GM19397 (cell line): Measurements from ENCODE around the gene FCN1.
"Not testable (repeated sequence)": the region's sequence is repeated elsewhere in the genome, so short reads cannot be mapped to it uniquely, and the experiment has no call there.

Experiments used
- ATAC-seq: cut with Tn5 transposase; IDR thresholded peaks from one replicate; pipeline ENCODE4 v1.9.1; 2021; ENCODE audit warnings: mild to moderate bottlenecking, moderate library complexity; ENCODE audit not compliant: unreplicated experiment

The FCN1 gene

DNA sequence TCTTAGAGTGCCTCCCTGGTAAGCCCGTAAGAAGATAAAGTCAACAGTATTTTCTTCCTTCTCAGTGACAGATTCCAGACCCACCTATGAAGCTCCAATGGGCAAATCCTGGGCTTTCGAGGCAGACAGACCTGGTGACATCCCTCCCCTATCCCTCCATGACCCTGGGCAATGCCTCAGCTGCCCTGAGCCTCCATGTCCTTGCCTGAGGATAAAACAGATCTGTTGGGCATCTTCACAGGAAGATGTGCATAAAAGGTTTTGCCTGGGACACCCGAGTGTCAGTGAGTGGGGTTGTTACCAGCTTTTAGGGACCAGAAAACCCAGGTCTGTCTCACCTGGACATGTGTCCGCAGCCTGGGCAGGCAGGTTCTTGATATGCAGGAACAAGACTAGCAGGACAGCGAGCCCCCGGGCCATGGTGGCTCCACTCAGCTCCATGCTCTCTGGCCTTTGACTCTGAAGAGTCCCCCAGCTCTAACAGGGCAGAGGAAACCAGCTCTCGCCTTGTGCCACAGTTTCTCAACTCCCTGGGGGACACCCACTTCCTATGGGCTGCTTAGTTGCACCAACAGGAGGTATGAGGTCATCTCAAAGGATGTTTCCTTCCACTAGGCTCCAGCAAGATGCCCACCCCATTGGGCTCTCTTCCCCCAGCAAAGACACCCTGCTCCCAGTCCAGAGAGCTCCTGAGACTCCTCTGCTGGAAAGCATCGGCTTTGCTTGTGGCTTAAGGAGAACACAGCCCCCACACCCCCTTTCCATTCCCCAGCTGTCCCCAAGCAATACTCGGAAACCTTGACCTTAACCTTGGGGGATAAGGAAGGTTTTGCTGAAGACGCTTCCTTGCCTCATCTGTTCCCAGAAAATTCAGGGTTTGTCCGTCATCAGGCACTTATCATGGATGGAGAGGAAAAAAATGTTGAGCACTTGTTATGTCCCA is at the start of gene FCN1:
TSS of gene FCN1 (minus strand) at position 482 of the 943 bp plus-strand sequence. CDS start at position 441, 41 bp downstream.
- ATAC-seq, result no peak

DNA sequence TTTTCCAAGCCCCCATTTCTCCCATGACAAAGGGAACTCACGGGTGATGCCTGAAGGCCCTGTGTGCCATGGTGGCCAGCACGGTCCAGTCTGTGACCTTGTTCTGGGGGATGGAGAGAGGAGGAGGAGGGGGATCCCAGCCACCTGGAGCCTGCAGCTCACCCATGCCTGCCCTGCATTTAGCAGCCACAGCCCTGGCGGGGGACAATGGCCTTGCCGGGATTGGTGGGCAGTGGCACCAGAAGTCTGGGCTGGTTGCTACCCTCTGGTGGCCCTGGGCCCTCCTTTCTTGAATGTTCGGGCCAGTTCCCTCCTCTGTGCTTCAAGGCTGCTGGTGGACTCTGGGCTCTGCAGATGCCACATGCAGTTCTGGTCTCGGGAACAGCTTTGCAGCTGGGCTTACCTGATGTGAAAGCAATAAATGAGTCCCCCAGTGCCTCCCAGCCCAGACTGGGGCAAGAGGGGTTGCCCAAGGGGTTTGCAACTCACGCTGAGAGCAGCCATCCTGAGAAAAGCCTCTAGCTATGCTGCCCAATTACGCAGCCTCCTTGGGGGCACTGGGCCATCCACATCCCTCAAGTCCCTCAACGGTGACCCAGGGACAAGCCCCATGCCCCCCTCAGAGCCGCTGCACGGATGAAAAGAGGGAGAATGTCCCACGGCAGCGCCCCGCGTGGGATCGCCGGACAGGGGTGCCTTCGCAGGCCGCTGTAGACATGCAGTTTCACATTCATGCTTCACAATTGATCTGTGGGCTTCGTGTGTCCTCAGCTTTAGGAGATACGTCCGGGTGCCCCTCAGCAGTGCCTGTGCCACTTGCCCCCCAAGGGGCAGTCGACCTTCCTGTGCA is 49.2 kb upstream of the FCN1 start:
- no peak for ATAC-seq

DNA sequence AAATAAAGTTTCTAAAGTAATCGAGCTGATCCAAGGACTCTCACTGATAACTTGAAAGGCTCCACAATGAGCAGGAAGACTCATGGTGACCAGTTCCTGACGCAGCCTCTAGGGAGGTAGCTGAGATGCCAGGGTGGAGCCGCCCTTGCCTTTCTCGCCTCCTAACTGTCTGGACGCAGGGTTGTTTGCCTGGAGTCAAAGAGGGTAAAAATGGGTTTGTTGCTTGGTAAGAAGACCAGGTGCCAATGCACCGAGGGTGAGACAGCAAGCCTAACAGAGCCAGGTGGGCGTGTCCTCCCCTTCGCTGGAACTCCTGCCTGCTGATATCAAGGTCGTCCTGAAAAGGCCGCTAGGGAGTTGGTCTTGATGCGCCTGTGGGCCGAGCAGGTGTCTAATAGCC is 48.6 kb upstream of the FCN1 start:
- ATAC-seq, result no peak

DNA sequence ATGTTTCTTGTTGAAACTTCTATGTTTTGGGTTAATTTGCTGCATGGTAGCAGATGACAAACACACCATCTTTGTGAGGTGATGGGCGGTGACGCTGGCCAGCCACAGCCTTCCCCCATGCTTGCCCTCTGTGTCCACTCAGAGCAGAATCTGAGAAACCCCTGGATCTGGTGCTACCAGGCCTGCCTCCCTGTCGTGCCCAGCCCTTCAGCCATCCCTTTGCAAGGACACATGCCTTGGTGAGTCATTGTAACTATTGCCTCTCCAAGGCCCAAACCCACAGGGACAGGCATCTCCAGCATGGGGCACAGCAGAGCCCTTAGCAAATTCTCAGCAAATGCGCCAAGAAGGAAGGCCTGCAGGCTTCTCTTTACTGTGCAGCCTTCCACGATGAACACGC is 48.1 kb upstream of the FCN1 start:
- ATAC-seq, result no peak

DNA sequence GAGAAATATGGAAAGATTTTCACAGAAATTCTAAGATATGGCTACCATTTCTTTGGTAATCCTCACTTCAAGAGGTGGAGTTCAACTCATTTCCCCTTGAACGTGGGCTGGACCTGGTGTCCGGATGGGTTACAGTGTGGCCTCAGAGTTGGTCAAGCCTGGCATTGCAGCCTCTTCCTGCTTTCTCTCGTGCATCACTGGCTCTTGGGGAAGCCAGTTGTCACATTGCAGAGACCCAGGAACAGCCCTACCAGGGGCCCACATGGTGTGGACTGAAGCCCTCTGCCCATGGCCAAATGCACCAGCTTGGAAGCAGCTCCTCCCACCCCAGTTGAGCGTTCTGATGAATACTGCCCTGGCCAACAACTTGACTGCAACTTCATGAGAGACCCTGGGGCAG is 47.7 kb upstream of the FCN1 start:
- no peak for ATAC-seq

DNA sequence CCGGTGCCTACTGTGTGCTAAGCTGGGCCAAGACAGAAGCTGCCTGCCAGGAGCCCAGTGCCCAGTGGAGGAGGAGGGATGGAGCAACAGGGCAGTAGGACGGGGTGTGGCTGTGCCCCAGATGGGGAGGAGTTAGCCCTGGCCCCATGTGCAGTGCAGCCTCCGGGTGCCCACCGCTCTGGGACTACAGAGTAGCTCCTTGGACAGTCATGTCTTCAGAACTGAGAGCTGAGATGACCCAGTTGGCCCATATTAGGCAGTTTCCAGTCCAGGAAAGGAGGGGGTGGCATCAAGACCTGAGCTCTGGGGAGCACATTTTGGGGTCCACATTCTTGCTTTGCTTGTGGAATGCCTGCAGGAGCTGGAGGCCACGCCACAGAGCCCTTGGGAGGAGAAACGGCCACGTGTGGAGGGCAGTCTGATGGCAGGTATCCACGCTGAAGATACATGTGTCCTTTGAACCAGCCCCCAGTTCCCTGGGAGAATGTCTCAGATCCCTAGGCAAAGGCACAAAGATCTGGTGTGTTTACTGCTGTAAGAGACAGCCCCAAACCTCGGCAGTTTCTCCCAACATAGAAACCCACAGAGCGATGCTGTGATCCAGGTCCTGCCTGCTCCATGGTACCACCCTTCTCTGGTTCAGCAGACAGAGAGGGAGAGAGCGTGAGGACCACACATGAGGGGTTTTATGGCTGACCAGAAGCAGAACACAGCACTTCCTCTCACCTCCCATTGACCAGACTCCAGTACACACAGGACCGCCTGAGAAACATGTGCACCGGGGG is 46.8 kb upstream of the FCN1 start:
- ATAC-seq, result no peak

DNA sequence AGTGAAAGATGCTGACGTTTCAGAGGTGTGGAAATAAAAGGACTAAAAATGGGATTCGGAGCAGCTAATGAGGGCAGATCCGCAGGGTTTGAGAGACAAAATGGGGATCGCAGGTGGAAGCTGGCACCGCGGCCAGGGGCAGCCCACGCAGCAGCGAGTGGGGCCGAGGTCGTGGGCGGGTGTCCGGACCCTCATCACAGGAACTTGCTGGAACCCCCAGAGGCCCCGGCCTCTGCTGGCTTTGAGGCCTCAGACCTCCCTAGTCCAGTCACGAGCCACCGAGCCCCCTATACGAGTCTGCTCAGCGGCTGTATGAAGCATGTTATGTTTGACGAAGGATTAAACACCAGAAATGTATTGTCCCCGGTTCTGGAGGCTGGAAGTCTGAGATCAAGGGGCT is 45.8 kb upstream of the FCN1 start:
- ATAC-seq, result no peak

DNA sequence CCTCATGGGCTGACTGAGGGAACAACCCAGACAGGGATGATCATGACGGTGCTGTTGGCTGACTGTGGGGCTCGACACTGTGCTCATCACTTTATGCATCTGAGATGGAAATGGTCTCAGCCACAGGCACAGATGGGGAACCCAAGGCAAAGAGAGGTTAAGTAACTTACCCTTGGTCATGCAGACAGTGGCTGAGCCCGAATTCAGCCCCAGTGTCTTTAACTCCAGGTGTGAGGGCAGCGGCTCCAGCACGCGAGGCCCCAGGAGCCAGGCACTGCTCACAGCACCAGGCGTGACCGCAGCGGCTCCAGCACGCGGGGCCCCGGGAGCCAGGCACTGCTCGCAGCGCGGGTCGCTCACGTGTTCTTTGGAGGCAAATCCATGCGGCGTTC is 45.3 kb upstream of the FCN1 start:
- ATAC-seq, result no peak

DNA sequence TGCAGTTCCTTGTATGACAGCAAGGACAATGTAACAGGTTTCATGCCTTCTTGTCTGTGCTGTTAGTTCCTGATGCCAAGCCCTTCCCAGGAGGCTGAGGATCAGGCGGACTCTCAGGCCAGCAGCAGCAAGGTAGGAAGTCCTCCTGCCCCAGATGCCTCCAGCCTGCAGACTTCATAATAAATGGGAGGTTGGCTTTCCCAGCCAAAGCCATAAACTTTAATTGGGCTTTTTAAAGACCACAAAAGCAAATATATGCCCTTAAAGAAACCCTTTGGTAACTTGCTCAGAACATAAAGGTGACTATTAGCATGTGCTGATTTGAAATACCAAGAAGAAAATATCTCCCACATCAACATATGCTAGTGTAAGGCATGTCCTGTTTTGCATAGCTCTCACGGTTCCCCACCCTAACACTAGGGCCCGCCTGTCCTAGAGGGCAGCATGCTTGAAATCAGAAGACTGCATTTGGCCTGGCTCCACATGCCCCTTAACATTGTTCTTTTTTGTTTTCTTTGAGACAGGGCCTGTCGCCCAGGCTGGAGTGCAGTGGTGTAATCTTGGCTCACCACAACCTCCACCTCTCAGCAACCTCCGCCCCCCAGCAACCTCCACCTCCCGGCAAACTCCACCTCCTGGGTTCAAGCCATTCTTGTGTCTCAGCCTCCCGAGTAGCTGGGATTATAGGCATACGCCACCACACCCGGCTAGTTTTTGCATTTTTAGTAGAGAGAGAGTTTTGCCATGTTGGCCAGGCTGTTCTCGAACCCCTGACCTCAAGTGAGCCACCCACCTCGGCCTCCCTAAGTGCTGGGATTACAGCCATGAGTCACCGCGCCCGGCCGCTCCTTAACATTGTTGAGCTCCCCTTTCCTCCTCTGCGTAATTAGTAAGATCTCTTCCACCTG is 44.6 kb upstream of the FCN1 start:
- no peak for ATAC-seq

DNA sequence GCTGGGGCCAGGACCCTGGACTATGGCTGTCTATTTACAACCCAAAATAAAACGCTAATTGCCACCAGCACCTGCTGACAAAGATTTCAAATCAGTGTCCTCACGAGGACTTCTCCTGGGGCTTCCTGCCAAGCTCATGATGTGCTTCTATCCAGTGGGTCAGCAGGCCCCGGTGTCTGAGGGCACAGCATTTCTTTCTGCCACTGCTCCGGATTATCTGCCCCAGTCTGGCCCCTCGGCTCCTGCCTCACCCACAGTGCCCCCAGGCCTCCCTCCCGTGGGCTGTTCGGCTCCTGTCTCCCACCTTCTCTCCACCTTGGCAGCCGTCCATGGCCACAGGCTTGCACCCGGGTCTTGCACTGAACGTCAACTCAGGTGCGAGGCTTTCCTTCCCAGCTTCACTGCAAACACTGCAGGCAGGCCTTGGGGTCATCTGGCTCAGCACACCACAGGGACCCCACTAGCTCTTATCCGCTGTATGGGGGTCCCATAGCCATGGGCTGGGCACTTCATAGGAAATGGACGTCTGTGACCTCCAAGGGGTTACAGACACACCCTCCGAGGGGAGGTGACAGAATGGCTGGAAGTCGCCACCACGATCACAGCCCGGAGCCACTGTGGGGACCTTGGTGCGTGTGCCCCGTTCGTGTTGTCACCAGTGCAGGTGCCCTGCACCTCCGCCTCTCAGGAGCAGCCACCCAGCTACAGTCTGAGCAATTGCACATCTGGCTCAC is 43.8 kb upstream of the FCN1 start:
- ATAC-seq, result no peak

DNA sequence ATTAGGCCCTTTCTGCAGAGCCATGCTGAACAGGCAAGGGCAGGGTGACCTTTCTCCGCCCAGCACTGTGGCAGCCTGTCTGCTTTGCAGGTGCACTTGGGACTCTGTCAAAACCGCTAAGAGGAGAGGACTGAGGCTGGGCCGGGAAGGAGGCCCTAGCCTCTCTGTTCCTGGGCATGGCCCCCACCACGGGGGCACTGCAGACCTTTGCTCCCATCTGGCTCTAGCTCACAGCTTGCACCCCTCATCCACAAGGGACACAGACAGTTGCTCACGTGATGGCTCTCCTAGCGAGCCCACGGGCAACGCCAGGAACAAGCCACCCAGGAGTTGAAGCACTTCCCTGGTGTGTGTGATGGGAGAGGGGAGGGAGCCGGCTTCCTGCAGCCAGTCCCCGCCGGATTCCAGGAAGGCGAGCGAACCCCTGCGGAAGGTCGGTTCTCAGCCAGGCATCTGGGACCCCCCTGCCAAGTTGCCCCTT is 43.0 kb upstream of the FCN1 start:
- ATAC-seq, result no peak

DNA sequence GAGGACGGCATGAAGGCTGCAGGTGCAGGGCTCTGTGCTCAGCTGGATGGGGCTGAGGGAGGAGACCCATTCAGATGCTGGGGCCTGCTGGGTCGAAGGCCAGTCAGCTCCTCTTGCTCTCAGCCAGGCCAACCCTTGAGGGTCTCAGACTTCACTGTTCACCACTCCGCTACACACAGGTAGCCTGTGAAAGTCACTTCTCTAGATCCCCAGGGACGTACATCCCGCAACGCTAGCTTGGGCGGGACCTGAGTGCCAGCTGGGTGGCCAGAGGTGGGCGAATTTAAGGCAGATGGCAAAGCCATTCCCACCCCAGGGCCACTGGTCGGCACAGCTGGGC is 42.2 kb upstream of the FCN1 start:
- no peak for ATAC-seq

DNA sequence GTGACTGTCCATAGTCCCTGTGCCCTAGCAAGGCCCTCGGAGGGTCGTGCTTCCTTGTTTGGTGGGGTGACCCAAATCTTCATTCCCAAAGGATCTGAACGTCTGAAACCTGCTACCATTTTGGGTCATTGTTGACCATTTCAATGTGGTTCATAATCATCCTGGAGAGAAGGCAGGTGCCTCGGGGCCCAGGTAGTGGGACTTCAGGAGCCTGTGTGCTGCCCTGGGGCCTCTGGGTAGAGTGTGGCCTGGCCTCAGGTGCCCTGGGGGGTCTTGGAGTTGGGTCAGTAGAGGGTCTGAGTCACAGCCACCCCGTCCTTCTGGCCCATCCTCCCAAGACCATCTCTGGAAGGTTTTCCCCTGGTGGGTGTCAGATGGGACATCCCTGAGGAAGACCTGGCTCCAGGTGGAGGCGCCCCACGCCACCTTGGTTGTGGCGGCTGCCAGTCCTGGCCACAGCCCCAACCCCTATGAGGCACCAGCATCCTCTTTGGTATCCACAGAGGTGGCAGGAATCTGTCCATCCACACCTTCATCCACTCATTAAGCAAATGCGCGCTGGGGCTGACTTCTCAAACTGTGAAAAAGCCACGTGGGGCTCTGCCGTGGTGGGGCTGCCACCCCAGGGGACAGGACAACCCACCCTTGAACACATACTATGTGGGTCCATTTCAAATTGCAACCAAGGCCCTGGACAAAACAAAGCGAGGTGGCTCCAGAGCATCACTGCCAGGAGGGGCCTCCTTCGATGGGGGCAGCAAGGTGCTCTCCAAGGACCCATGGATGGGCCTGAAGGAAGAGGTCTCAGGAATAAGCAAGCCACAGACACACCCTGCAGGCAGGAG is 41.6 kb upstream of the FCN1 start:
- ATAC-seq, result no peak

DNA sequence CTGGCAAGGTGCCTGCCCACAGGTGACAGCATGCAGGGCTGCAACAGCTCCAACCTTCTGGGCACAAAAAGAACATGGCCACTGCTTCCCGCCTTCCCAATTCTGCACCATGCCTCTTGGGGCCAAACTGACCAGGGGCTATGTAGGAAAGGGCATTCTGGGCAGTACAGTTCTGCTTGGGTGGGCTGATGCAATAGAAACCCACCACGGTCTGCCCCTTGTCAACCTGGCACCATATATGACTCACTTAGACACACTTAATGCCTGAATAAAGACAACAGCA is 40.2 kb upstream of the FCN1 start:
- ATAC-seq, result no peak

DNA sequence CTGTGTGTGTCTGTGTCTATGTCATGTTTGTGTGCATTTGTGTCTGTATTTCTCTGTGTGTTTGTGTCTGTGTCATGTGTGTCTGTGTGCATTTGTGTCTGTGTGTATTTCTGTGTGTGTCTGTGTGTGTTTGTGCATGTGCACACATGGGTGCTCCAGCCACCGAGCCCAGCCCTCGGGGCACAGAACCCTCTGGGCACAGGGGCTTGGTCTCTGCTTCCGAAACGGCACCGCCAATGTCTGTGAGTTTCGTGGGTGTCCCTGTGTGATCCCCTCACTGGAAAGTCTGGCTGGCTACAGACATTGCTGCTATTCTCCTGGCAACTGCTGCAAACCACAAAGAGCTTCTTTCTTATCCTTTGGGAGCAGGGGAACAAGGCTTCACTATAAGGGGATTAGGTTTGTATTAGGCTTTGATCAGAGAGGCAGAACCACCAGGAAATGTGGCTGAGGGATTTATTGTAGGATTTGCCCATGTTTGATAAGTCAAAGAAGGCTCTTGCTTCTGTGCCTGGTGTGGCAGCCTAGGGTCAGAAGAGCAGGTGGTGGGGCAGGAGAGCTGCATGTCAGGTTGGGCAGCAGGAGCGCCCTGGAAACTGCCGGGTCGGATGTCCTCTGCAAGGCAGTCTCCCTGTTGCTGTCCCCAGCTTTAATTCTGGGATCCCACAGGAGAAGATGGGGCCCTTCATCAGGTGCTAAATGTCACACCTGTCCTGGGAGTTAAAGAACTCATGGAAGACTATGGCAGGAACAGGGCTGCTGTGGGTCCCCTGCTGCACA is 39.6 kb upstream of the FCN1 start:
- ATAC-seq, result no peak

DNA sequence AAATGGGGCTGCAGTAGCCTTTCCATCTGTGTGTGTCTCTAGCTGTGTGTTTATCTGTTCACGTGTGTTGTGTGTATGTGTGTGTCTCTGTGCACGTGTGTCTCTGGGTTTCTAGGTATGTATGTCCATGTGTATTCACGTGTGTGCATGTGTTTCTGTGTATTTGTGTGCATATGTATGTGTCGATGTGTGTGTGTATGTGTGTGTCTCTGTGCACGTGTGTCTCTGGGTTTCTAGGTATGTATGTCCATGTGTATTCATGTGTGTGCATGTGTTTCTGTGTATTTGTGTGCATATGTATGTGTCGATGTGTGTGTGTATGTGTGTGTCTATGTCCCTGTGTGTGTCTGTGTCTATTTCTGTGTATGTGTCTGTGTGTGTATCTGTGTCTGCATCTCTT is 38.7 kb upstream of the FCN1 start:
- not testable (repeated sequence) for ATAC-seq

DNA sequence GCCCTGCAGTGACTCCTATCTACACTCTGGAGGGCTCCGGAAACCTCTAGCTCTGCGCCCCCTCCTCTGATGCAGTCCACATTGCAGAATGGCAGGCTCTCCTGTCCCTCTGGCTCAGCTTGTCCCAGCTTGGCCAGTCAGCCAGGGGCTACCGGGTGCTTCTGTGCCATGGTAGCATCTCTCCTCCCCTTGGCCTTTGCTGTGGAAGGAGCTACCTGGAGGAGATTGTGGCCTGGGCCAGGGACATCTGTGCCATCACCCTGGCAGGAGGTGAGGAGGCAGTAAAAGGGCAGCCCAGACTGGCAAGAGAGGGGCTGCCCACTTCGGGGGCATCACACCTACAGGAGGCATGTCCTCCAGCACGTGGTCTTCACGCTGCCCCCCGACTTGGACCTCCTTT is 38.1 kb upstream of the FCN1 start:
- no peak for ATAC-seq

DNA sequence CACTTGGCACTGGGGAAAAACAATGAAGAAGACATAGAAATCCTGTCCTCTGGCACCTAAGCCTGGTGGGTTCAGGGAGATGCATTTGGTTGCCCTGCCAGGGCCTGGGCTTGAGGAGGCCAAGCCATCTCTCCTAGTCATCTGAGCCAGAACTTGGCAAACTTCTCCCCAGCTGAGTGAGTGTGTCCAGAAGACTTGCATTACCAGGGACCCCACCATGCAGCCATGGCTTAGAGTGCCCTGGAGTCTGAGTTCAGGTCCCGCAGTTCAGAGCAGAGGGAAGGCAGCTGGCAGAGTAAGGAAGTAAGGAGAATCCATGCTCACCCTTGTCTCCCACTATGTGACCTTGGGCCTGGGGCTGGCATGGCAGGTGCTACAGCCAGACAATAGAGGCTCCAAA is 37.4 kb upstream of the FCN1 start:
- ATAC-seq, result no peak
